GM23338 (cell line): ENCODE measurements around the gene GLT6D1. TPM values are rescaled to one million over a fixed set of nuclear protein-coding genes. Genes with fewer than 3 reads are reported as not detected.

Source experiments
- ATAC-seq: fragments of 200-7000 bp; cut with Tn5 transposase; 3 replicates; pipeline ENCODE4 v1.9.1; 2020
- DNase-seq: peaks from one replicate; pipeline ENCODE4 v3.0.0-alpha.2; 2015; ENCODE audit warnings: low spot score
- H2AFZ ChIP-seq: fragments of 200-600 bp; sonication (generic); 2 replicates; pipeline ENCODE4 v1.8.0; 2016; ENCODE audit warnings: antibody characterized with exemption, mild to moderate bottlenecking, moderate library complexity
- H3F3A ChIP-seq: fragments of 200-600 bp; sonication (generic); replicated peaks from 2 replicates; pipeline ENCODE4 v1.8.0; 2017; ENCODE audit warnings: antibody characterized with exemption, mixed run types, low read depth
- H3K27ac ChIP-seq: fragments of 200-600 bp; sonication (generic); 2 replicates; pipeline ENCODE4 v1.6.1; 2016; ENCODE audit warnings: low read depth
- H3K27me3 ChIP-seq: fragments of 200-600 bp; sonication (generic); 2 replicates; pipeline ENCODE4 v1.8.0; 2016; ENCODE audit warnings: mild to moderate bottlenecking, mixed run types, moderate library complexity; ENCODE audit not compliant: insufficient read depth
- H3K36me3 ChIP-seq: fragments of 200-600 bp; sonication (generic); 2 replicates; pipeline ENCODE4 v1.8.0; 2016; ENCODE audit warnings: mild to moderate bottlenecking; ENCODE audit not compliant: insufficient read depth
- H3K4me1 ChIP-seq: fragments of 200-600 bp; sonication (generic); 2 replicates; pipeline ENCODE4 v1.8.0; 2016; ENCODE audit warnings: mild to moderate bottlenecking, moderate library complexity; ENCODE audit not compliant: insufficient read depth
- H3K4me2 ChIP-seq: fragments of 200-600 bp; sonication (generic); 2 replicates; pipeline ENCODE4 v1.7.1; 2017; ENCODE audit warnings: mixed run types
- H3K4me3 ChIP-seq: fragments of 200-600 bp; sonication (generic); 2 replicates; pipeline ENCODE4 v1.6.1; 2016; ENCODE audit warnings: mixed run types
- H3K79me2 ChIP-seq: fragments of 200-600 bp; sonication (generic); replicated peaks from 2 replicates; pipeline ENCODE4 v1.8.0; 2017; ENCODE audit warnings: mild to moderate bottlenecking; ENCODE audit not compliant: insufficient read depth
- H3K9me2 ChIP-seq: fragments of 200-600 bp; sonication (generic); 2 replicates; pipeline ENCODE4 v1.8.0; 2017; ENCODE audit not compliant: insufficient read depth
- H4K20me1 ChIP-seq: fragments of 200-600 bp; sonication (generic); replicated peaks from 2 replicates; pipeline ENCODE4 v1.8.0; 2017; ENCODE audit warnings: mild to moderate bottlenecking; ENCODE audit not compliant: insufficient read depth
- H3K27ac Mint-ChIP-seq: 2 replicates; pipeline ENCODE4 v1.8.0; 2020; ENCODE audit warnings: inconsistent platforms, mild to moderate bottlenecking, moderate library complexity, mixed read lengths
- H3K27me3 Mint-ChIP-seq: 3 replicates; pipeline ENCODE4 v1.8.0; 2022; ENCODE audit warnings: low read depth, mild to moderate bottlenecking, moderate library complexity, mixed read lengths, inconsistent platforms; ENCODE audit not compliant: insufficient read depth, poor library complexity
- H3K36me3 Mint-ChIP-seq: 3 replicates; pipeline ENCODE4 v1.8.0; 2021; ENCODE audit warnings: low read depth, mild to moderate bottlenecking, inconsistent platforms, moderate library complexity, mixed read lengths
- H3K4me1 Mint-ChIP-seq: 3 replicates; pipeline ENCODE4 v1.8.0; 2020; ENCODE audit warnings: mild to moderate bottlenecking, inconsistent platforms, mixed read lengths
- H3K4me3 Mint-ChIP-seq: 3 replicates; pipeline ENCODE4 v1.8.0; 2021; ENCODE audit warnings: moderate library complexity, mild to moderate bottlenecking, inconsistent platforms, mixed read lengths
- H3K9me3 Mint-ChIP-seq: 3 replicates; pipeline ENCODE4 v1.8.0; 2020; ENCODE audit warnings: moderate library complexity, mild to moderate bottlenecking, inconsistent platforms, mixed read lengths
- CREB1 ChIP-seq: fragments of 250-450 bp; sonication (Bioruptor Pico); IDR thresholded peaks from 2 replicates; pipeline ENCODE4 v1.5.0; 2020; ENCODE audit warnings: low read depth, mild to moderate bottlenecking, moderate library complexity
- REST ChIP-seq: IDR thresholded peaks from one replicate; pipeline ENCODE4 v1.6.1; 2018; ENCODE audit warnings: antibody characterized with exemption; ENCODE audit not compliant: unreplicated experiment
- ZNF114 ChIP-seq: fragments of 250-450 bp; sonication (Bioruptor Pico); IDR thresholded peaks from 2 replicates; pipeline ENCODE4 v1.5.0; 2020; ENCODE audit warnings: mild to moderate bottlenecking, moderate library complexity
- ZNF331 ChIP-seq: fragments of 250-450 bp; sonication (Bioruptor Pico); IDR thresholded peaks from 2 replicates; pipeline ENCODE4 v1.5.0; 2020; ENCODE audit warnings: low read depth, mild to moderate bottlenecking, moderate library complexity
- ZNF462 ChIP-seq: fragments of 250-450 bp; sonication (Bioruptor Pico); IDR thresholded peaks from 2 replicates; pipeline ENCODE4 v1.5.0; 2020; ENCODE audit warnings: mild to moderate bottlenecking, moderate library complexity
- polyA plus RNA-seq: library from polyadenylated mRNA; unstranded; fragments of >200 nt; fragmentation: Nextera tagmentation; extraction: Ambion mirVana; gene quantifications from 2 replicates; pipeline ENCODE4 v1.2.1, GENCODE V29; 2016
- total RNA-seq: library from RNA; depleted of rRNA; stranded (reverse); fragments of >200 nt; shearing (Covaris generic); gene quantifications from 2 replicates; pipeline ENCODE4 v1.2.3, GENCODE V29; 2014

Gene GLT6D1
- total and polyA plus RNA-seq, 2 experiments from 2014 or later: not detected

- Histone ChIP-seq H3K4me2 (no peak overlapping the region), H3K27ac (no peak overlapping the region), H2AFZ (no peak overlapping the region), H3K79me2 (no peaks in the 10 kb centered on the region), H3K4me3 (no peak overlapping the region), H4K20me1 (no peaks in the 10 kb centered on the region), H3K9me2 (0 out of 2 replicates have a peak, but pooled peaks cover 2% of the 10 kb centered on the region), H3K27me3 (no peaks in the 10 kb centered on the region), H3K4me1 (no peaks in the 10 kb centered on the region), H3K36me3 (no peaks in the 10 kb centered on the region), H3F3A (no peaks in the 10 kb centered on the region)
- TF ChIP-seq CREB1 (CRISPR knock-in tag): no peak
- no peak for TF ChIP-seq ZNF462 (CRISPR knock-in tag)
- H3K27ac Mint-ChIP-seq: no peak overlapping the region
- DNase-seq: no peak
- no peaks in the 10 kb centered on the region for H3K36me3 Mint-ChIP-seq
- no peaks in the 10 kb centered on the region for H3K4me1 Mint-ChIP-seq
- no peak for ATAC-seq
- peaks cover 2% of the 10 kb centered on the region for H3K27me3 Mint-ChIP-seq
- no peak overlapping the region for H3K4me3 Mint-ChIP-seq
- no peaks in the 10 kb centered on the region for H3K9me3 Mint-ChIP-seq
These were observed 18.8 kb downstream of the GLT6D1 start for GRCh38 chr9:135620558-135620957.

- no peaks in the 10 kb centered on the region for H3K4me1 Mint-ChIP-seq
- no peak for ATAC-seq
These were observed 19.8 kb downstream of the GLT6D1 start for GRCh38 chr9:135619599-135619886.

More at GRCh38 chr9:135619599-135619886, 19.8 kb downstream of the GLT6D1 start:
- Histone ChIP-seq H3K4me2 (no peak overlapping the region), H3K27me3 (no peaks in the 10 kb centered on the region), H4K20me1 (no peaks in the 10 kb centered on the region), H3K4me1 (no peaks in the 10 kb centered on the region), H3K9me2 (0 out of 2 replicates have a peak, but pooled peaks cover 2% of the 10 kb centered on the region), H3K79me2 (no peaks in the 10 kb centered on the region), H3F3A (no peaks in the 10 kb centered on the region), H3K36me3 (no peaks in the 10 kb centered on the region), H2AFZ (no peak overlapping the region), H3K27ac (no peak overlapping the region), H3K4me3 (no peak overlapping the region)
- Mint-ChIP-seq H3K9me3 (no peaks in the 10 kb centered on the region), H3K27me3 (peaks cover 2% of the 10 kb centered on the region), H3K27ac (no peak overlapping the region), H3K4me3 (no peak overlapping the region), H3K36me3 (no peaks in the 10 kb centered on the region)
- no peak for DNase-seq
- TF ChIP-seq ZNF114 (CRISPR knock-in tag) (no peak), ZNF331 (CRISPR knock-in tag) (no peak), REST (no peak)
